HG03280 (cell line): Measurements from ENCODE around the gene ZNF688.
"Not testable (repeated sequence)": the region's sequence is repeated elsewhere in the genome, so short reads cannot be mapped to it uniquely, and the experiment has no call there.

Source experiments
- ATAC-seq: cut with Tn5 transposase; IDR thresholded peaks from one replicate; pipeline ENCODE4 v1.9.1; 2021; ENCODE audit warnings: mild to moderate bottlenecking, moderate library complexity; ENCODE audit not compliant: unreplicated experiment

ZNF688 gene

DNA sequence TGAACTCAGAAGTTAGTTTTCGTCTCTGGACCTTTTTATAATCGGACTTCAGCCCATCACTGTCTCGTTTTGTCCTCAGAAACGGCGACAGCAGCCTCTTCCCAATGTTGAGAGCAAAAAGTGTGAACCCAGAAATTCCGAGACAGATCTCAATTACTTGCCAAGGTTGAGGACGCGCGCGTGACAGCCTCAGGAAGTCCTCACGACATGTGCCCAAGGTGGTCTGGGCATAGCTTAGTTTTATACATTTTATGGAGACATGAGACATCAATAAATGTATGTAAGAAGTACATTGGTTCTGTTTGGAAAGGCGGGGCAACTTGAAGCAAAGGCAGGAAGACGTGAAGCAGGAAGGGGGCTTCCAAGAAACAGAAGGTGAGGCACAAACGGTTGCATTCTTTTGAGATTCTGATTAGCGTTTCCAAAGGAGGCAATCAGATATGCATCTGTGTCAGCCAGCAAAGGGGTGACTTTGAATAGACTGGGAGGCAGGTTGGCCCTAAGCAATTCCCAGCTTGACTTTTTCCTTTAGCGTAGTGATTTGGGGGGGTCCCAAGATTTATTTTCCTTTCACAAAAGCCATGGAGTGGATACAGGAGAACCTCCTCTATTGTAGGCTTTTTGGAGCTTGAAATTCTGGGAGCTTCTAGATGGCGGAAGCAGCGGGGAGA is 36.3 kb downstream of the ZNF688 start:
- ATAC-seq = peak; percentile 5

DNA sequence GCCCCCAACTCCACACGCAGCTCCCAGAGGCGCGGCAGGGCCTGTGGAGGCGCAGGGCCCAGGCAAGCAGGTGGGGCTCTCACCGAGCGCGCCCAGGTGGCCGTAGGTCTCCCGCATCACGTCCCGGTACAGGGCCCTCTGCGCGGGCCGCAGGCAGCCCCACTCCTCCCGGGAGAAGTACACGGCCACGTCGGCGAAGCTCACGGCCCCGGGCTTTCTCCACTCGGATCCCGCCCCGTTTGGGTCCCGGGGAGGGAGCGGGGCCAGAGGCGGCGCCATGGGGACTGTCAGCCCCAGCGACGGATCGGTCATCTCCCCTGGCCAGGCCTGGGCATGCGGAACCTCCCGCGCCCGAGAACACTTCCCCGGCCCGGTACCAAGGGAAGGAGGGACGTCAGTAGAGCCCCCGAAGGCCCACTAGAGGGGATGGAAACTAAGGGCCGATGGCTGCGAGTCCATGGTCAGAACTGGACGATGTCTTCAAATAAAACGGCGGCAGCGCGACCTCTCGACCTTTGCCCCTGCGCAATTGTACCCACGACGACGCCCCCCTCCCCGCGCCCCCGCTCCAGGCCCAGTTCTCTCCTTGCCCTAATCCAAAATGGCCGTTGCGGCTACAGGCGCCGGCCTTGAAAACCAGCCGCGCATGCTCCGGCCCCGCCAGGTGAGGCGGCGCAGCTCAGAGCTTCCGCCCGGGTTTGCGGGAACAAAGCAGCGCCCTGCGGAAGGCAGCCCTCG is 37.0 kb downstream of the ZNF688 start, which contains the start of gene ZNF747:
Gene ZNF747 (minus strand): TSS at position 491 of the 738 bp plus-strand sequence. CDS start 179 bp downstream, at position 312.
- ATAC-seq = peak; percentile 72

DNA sequence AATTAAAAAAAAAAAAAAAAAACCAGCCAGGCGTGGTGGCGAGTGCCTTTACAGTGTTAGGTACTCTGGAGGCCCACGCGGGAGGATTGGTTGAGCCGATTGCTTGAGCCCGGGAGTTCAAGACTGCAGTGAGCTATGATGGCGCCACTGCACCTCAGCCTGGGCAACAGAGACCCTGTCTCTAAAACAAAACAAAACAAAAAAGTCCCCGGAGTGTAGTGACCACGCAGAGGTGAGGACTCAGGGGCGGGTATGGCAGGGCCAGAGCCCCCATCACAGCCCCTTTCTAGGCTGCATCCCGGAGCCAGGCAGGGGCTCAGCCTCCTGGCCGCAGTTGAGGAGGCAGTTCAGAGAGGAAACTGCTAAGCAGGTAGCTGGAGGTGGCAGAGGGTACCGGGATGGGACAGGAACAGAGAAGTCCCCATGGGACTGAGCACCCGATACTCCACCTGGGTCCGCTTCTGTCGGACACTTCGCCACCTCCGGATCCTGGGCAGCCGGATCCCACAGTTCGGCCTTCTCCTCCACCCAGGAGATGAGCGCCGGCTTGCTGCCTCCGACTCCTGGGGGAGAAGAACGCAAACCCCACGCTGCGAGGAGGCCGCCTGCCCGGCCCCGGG is 37.7 kb downstream of the ZNF688 start:
- ATAC-seq = peak; percentile 4

DNA sequence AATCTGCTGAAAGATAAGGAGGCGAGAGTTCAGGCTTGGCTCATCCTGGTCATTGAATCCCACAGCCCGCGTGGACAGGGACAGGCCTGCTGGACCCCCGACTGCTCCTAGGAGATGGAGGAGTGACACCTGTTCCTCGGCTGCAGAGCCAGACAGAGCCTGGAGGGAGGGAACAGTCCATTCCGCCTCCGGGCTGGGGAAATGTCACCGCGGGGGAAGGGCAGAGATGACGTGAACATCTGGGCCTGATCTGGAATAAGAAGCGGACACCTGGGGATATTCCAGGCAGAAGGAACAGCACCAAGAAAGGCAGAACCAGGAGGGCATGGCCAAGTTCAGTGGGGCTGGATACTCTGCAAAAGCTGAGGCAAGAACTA is 38.4 kb downstream of the ZNF688 start:
- no peak for ATAC-seq

DNA sequence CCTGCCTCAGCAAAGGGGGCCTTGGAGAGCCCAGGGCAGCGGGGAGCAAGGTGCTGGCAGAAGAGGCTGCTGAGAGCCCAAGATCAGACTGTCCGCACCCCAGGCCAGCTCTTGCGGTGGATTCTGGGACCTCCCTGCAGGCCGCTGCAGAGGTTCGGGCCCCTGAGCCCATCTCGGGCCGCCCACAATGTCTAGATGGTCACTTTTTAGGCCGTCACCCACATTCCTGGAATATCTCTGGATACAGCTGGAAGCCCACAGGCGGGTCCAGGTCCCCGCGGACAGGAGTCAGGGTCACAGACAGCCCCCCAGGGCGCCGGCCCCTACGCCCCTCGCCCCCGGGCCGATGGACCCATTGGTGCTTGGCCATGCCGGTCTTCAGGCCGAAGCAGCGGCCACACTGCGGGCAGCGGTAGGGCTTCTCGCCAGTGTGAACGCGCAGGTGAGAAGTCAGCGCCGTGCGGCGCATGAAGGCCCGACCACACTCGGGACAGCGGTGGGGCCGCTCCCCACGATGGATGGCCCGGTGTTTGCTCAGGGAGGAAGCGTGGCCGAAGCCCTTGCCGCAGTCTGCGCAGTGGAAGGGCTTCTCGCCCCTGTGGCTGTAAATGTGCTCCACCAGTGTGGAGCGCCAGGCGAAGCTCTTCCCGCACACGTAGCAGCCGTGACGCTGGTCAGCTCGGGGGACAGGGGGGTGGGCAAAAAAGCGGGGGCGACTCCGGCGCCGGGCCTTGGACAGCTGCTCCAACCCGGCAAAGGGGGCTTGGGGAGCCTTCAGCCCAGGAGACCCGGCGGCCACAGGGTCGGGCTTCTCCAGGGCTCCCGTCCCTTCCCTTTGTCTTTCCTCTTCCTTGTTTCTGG is 39.0 kb downstream of the ZNF688 start:
- ATAC-seq = no peak

DNA sequence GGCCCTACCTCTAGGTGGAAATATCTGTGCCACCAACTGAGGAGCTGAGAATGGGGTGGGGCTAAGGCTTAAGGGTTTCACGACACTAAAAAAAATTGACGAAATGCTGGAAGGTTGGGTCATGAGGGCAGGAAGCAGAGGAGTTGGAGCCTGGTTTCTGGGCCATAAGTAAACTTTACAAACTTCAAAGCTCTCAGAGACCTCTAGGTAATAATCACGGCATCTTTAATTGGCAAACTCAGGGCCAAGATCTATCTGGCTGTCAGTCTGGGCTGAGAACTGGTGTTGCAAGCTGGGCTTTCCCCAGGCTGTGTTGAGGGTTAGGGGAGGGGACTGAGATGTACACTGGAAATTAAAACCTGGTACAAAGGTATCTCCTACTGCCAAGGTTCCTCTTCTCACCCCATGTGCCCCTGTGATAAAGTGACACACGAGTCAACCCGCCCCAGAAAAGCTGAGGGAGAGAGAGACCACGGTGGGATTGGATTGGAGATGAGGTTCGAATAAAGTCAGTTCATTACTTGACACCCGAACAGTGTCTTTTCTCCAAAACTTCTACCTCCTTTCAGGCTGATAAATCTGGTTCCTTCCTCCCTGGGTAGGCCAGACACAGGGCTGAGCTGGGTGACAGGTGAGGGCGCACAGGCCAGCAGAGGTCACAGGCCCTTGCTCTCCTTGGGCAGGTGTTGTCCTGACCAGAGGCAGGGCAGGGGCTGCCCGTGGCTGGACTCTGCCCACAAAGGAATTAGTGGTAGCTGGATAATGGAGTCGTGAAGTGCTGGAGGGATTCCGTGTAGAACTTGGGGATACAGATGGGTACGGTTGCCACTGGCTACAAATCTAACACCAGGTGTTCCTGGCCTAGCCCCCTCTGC is 41.1 kb downstream of the ZNF688 start:
- no peak for ATAC-seq

DNA sequence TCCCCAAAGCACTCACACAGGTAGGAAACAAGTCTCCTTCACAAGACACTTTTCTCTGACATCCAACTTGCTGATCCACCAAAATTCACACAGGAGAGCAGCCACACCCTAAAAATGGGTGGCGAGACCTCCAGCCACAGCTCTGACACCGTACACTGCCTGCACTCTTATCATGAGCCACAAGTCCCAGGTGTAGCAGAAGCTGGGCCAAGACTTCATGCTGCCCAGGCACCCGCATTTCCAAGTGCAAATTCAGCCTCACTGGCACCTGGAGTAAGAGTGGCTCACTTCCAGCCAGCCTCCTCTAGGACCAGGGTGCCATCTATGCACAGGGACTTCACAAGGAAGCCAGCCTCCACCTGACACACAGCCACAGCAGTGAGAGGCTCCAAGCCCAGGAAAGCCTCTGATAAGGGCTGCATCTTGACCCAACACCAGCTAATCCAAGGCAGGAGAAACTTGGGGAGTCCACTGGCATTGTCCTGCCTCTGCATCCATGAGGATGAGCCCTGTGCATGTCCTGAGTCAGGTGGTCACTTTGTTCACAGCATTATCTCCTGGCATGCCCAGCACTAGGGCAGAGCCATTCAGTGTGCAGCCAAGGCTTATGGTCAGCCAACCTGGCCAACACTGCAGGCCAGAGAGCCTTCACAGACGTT is 42.6 kb downstream of the ZNF688 start:
- ATAC-seq = no peak

DNA sequence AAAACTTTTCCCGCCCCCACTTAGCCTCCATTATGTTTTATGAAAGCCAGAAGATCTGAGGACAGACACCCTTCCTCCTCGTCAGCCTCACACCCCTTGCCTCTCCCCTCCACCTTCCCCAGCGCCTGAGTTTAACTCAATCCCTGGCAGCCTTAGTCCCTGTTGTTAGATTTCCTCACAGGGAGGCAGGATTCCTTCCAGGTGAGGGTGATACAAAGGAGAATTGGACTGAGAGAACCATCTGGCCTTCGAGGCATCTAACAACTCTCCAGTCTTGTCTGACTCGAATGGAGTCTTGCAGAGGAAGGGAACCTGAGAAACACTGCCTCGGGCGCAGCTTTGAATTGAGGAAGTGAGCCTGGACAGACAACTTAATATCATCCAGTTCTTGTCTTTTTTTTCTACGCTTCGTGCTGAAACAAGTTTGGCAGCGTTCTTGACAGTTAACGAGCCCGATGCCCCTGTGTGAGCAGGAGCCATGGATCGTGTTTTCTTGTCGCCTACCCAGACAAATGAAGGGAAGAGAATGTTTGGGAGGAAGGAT is 43.8 kb downstream of the ZNF688 start:
- no peak for ATAC-seq

DNA sequence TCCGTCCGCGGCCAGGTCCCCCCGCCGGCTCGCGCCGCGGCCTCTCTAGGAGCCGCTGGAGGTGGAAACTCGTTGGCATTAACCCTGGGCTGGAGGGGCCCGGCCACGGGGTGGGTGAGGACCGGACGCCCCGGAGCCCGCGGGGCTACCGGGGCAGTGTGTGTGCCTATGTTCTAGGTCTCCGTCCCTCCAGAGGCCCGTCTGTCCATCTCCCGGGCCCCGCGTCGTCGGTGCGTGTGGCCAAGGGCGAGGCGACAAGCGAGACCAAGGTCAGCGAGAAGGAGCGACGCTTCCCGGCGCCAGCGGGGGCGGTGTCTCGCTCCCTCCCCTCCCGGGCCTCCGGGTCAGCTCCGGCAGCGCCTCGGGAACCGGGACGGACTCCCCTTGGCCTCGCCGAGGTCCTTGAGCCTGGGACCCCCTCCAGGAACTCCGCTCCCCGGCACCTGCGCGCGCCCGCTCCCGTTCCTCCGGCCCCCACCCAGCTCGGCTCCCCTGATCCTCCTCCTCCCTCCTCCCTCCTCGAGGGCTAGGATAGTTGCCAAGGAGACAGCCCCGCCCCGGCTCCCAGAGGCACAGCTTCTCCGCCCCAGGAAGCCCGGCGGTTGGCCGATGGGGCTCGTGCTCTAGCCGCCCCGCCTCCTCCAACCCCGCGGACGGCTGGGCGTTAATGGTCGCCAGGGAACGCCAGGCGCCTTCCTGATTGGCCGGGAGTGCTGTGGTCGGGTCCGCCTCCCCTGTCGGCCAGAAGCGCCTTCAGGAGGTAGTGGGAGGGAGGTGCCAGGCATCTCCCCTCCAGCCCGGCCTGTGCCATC is 44.5 kb downstream of the ZNF688 start:
- peak; percentile 81 for ATAC-seq

DNA sequence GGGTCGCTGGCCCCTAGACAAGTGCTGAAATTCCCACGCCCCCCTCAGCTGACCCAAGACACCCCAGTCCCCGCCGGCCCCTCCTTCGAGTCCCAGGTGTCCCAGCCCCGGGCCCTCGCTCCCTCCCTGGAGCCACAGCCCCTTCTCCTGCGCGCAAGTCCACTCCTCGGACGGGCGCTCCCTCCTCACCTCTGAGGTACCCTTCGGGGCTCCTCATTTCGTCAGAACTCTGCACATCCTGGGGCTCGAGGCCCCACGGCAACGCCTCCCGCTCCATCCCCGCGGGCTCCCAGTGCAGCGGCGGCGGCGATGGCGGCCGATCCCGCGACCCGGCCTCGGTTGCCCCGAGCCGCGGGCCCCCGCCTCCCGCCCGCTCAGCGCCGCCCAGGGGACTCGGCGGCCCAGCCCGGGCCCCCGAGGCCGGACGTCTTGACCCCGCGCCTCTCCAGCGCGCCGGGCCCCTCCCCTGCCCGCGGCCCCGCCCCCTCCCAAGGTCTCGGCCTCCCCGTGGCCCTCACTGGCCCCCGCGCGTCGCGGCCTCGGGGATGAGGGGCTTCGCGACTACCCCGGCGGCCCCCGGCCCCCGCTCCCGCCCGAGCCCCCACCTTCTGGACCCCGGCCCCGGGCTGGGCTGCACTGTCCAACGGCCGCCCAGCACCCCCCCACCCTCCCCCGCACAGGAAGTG is 45.2 kb downstream of the ZNF688 start, which contains the start of gene ZNF768:
Gene ZNF768 (minus strand): TSS at position 430 of the 686 bp plus-strand sequence. CDS start 153 bp downstream, at position 277.
- ATAC-seq = peak; percentile 19

DNA sequence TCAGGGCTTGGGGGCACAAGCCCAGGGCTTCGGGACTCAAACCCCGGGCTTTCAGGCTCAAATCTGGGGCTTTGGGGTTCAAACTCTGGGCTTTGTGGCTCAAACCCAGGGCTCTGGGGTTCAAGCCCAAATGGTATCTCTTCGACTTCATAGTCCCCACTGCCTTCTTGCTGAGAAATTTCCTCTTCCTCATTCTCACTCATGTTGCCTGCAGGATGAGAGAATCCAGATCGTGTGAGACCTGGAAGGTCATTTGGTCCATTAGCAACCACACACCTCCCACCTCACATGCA is 45.7 kb downstream of the ZNF688 start:
- ATAC-seq = no peak

DNA sequence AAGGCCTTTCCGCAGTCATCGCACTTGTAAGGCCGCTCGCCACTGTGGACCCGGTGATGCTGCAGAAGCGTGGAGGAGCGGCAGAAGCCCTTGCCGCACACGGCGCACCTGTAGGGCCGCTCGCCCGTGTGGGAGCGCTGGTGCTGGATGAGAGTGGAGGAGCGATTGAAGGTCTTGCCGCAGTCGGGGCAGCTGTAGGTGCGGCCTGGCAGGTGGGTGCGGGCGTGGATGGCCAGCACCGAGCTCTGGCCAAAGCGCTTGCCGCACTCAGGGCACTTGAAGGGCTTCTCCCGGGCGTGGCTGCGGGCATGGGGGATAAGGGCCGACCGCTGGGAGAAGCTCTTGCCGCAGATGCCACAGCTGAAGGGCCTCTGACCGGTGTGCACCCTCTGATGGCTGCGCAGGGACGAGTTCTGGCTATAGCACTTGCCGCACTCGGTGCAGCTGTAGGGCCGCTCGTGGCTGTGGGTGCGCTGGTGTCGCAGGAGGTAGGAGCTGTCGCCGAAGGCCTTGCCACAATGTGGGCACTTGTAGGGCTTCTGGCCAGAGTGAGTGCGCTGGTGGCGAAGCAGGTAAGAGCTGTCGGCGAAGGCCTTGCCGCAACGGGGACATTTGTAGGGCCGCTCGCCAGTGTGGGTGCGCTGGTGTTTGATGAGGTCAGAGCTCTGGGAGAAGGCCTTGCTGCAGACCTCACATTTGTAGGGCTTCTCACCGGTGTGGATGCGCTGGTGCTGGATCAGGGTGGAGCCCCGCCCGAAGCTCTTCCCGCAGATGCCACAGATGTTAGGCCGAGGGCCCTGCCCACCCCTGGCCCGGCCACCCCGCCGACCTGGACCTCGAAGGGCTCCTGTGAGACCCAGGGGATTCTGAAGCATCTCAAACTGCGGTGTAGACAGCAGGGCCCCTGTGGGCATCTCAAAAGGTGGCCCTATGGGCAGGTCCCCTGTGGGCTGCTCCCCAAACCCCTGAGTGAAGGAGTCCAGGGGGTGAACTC is 46.6 kb downstream of the ZNF688 start:
- no peak for ATAC-seq

DNA sequence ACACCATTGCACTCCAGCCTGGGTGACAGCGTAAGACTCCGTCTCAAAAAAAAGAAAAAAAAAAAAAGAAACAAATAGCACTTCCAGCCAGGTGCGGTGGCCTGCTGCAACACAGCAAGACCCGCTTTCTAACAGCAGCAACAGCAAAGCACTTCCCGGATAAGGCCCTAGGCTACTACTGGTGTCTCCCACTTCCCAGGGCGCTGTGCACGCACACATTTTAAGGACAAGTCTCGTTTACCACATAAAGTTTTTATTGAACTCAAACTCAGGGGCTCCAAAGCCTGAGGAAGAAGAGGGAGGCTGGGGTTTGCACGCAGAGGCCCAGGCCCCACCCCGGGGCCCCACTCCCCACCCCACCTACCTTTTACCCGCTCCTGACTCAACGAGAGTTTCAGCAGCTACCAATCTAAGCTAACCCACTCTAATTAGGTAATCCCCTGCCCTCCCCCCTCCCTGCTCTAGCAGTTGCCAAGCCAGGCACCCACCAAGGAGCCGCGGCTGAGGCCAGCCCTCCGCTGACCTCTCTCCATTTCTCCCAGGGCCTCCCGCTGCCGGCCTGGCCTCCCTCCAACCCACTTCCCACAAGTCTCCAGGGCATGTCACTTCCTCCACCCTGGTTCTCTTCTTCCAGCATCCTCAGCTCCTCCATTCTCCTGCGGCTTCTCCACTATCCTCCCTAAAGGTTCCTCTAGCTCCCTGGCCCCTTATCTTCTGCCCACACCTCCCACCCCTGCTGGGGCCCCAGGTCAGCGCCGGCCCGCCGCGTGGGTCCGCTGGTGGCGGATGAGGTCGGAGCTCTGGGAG is 47.5 kb downstream of the ZNF688 start:
- ATAC-seq = no peak

DNA sequence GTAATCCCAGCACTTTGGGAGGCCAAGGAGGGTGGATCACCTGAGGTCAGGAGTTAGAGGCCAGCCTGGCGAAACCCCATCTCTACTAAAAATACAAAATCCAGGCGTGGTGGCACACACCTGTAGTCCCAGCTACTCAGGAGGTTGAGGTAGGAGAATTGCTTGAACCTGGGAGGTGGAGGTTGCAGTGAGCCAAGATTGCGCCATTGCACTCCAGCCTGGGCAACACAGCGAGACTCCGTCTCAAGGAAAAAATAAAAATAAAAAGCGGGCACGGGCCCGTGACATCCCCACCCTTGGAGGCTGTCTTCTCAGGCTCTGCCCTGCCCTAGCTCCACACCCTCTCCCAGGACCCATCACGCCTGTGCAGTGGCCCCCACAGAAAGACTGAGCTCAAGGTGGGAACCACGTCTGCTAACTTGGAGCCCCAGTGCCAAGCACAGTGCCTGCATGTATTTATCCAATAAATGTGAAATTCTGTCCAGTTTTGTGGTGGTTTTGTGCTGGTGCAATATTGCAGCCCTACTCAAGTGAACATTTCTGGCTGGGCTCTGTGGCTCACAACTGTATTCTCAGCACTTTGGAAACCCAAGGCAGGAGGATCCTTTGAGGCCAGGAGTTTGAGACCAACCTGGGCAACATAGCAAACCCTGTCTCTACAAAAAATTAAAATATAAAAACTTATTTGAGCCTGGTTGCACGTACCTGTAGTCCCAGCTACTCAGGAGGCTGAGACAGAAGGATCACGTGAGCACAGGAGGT is 48.6 kb downstream of the ZNF688 start:
- ATAC-seq = not testable (repeated sequence)
